Heart left ventricle (tissue), 16 donors: ENCODE measurements around the gene ARNT2. TPM values are rescaled to one million over a fixed set of nuclear protein-coding genes. Genes with fewer than 3 reads are reported as not detected.

Experiments used
- ATAC-seq, 4 donors: fragments of 200-7000 bp; cut with Tn5 transposase; one replicate each; pipeline ENCODE4 v1.9.1; 2020 to 2022; ENCODE audit warnings: moderate library complexity in 4 of 4, mild to moderate bottlenecking in 3 of 4, moderate number of reproducible peaks in 1 of 4
- DNase-seq, 5 donors: peaks; one replicate each; pipeline ENCODE4 v3.0.0-alpha.2; 2020
- H3K27ac ChIP-seq, 12 donors: fragments of 200-600 bp; sonication (generic) in 4 of 12; one replicate each; pipeline versions ENCODE4 v1.5.0 to v1.8.0; 2016 to 2022; ENCODE audit warnings: mild to moderate bottlenecking in 2 of 12
- H3K27me3 ChIP-seq, 9 donors: fragments of 200-600 bp; sonication (generic) in 2 of 9; one replicate each; pipeline versions ENCODE4 v1.5.1 to v1.8.0; 2016 to 2022; ENCODE audit warnings: mild to moderate bottlenecking in 3 of 9
- H3K36me3 ChIP-seq, 9 donors: fragments of 200-600 bp; sonication (generic) in 2 of 9; one replicate each; pipeline versions ENCODE4 v1.5.0 to v1.8.0; 2018 to 2022; ENCODE audit warnings: mild to moderate bottlenecking in 2 of 9
- H3K4me1 ChIP-seq, 12 donors: fragments of 200-600 bp; sonication (generic) in 4 of 12; one replicate each; pipeline versions ENCODE4 v1.5.0 to v1.8.0; 2016 to 2022; ENCODE audit warnings: mild to moderate bottlenecking in 3 of 12
- H3K4me3 ChIP-seq, 12 donors: fragments of 200-600 bp; sonication (generic) in 4 of 12; one replicate each; pipeline versions ENCODE4 v1.5.0 to v1.8.0; 2017 to 2022; ENCODE audit warnings: mild to moderate bottlenecking in 9 of 12, moderate library complexity in 4 of 12
- H3K9me3 ChIP-seq, 12 donors: fragments of 200-600 bp; sonication (generic) in 4 of 12; one replicate each; pipeline versions ENCODE4 v1.5.0 to v1.8.0; 2016 to 2022; ENCODE audit warnings: mild to moderate bottlenecking in 1 of 12
- CTCF ChIP-seq, 12 donors: fragments of 200-600 bp; sonication (generic) in 4 of 12; IDR thresholded peaks; one replicate each; pipeline versions ENCODE4 v1.5.0 to v1.8.0; 2018 to 2022; ENCODE audit warnings: antibody characterized with exemption in 12 of 12, mild to moderate bottlenecking in 5 of 12
- POLR2A ChIP-seq, 2 donors: fragments of 450-650 bp; IDR thresholded peaks; one replicate each; pipeline ENCODE4 v1.6.1; 2017; ENCODE audit warnings: antibody characterized with exemption in 2 of 2, mild to moderate bottlenecking in 2 of 2, moderate library complexity in 2 of 2
- WGBS, 4 donors: extraction: QIAGEN DNeasy Blood & Tissue Kit in 2 of 4; methylation state at CpG; one replicate each; pipeline versions ENCODE4 v1.1.5 to v1.1.7; 2013 to 2018; 5-methylcytosine and 5-hydroxymethylcytosine counted together
- intact Hi-C, 10 donors: fragments of 100-400 bp; cut with DNase I; formaldehyde crosslinking; loops; one replicate each; pipeline versions ENCODE4 v1.11.1 to v1.14.2; 2022
- polyA plus RNA-seq, 2 donors: library from polyadenylated mRNA; stranded (reverse); fragments of 200-250 nt; gene quantifications; one replicate each; pipeline ENCODE4 v1.2.3, GENCODE V29; 2013
- total RNA-seq, 9 donors: library from RNA; depleted of rRNA in 2 of 9; stranded (reverse); fragments of >200 nt in 2 of 9; fragmentation: NEBNext Ultra II Directional in 3 of 9; extraction: Animal tissue kit (Norgen Biotek cat#: 25700) in 3 of 9; gene quantifications; one replicate each; pipeline versions ENCODE4 v1.1.0 to v1.2.4, GENCODE V29; 2016 to 2023
- donor health status: ischemic (EF 13 %, LVEDD 7.1; RV severe dilation, severe dysfunction).
- donor health status: healthy with polysubstance abuse.
- donor health status: DM: no; HTN: yes; CAD: no.
- donor health status: DM: no; HTN: no; CAD: no.
- donor health status: ischemic (EF 25% LVEDD 6.9; RV normal size, moderate dysfunction).
- donor health status: ischemic (EF 25% LVEDD 5.7; RV mildly dilated, moderate dysfunction).
- donor health status: healthy.
- donor health status: DM: yes; HTN: yes; CAD: no.
- donor health status: ischemic (EF 35%, LVEDD 5.7; RV mildly dilated, moderate dysfunction).
- donor health status: nonischemic (EF 11% LVEDD 7.7; RV severe dilation, severe dysfunction).
- donor health status: DM: yes; HTN: yes; CAD: no.
- donor health status: PGD.
- donor health status: ischemic (EF 29% LVEDD 5.4; RV normal size, mild dysfunction).
- donor health status: nonischemic (EF 23%, LVEDD 6.1; RV moderate dilation, normal function).

ARNT2 gene
- total and polyA plus RNA-seq, 11 donors, result 1.2 to 10.0 (median 3.9) TPM

- H3K4me3 ChIP-seq, result peak overlapping the region in 1 of 12 donors; percentile 59
Measured at GRCh38 chr15:80405554-80405850, 1.3 kb downstream of the ARNT2 start.

GRCh38 chr15:80405970-80406369 lies 1.8 kb downstream of the ARNT2 start:
- ATAC-seq (no peak), DNase-seq (no peak)
- WGBS, 4 donors, result 74 to 85% (median 78%) methylated on average over 2 of the region's 2 CpGs
- Histone ChIP-seq H3K36me3 (no peaks in the 10 kb centered on the region), H3K27ac (no peak overlapping the region), H3K9me3 (no peaks in the 10 kb centered on the region), H3K27me3 (peaks cover 0 to 53% (median 5%) of the 10 kb centered on the region in 9 donors), H3K4me1 (peaks cover 0 to 13% (median 0%) of the 10 kb centered on the region in 12 donors), H3K4me3 (no peak overlapping the region)
- TF ChIP-seq CTCF (IDR thresholded peaks at IDR 0.05) (no peak), POLR2A (IDR thresholded peaks at IDR 0.05) (no peak)
- intact Hi-C loops, result no loop called here

More at GRCh38 chr15:80405554-80405850, 1.3 kb downstream of the ARNT2 start:
- TF ChIP-seq POLR2A (IDR thresholded peaks at IDR 0.05) (no peak), CTCF (IDR thresholded peaks at IDR 0.05) (no peak)
- H3K9me3 ChIP-seq, result no peaks in the 10 kb centered on the region
- no peak overlapping the region for H3K27ac ChIP-seq
- ATAC-seq, result no peak
- H3K4me1 ChIP-seq, result peaks cover 0 to 13% (median 0%) of the 10 kb centered on the region in 12 donors
- H3K36me3 ChIP-seq, result no peaks in the 10 kb centered on the region
- intact Hi-C loops, result no loop called here
- peaks cover 0 to 53% (median 5%) of the 10 kb centered on the region in 9 donors for H3K27me3 ChIP-seq
- 69 to 85% (median 83%) methylated on average over 4 of the region's 4 CpGs for WGBS, 4 donors
- DNase-seq, result no peak

- no peak for DNase-seq
- intact Hi-C loops, result no loop called here
- no peak overlapping the region for H3K27ac ChIP-seq
Measured at GRCh38 chr15:80411788-80412288, 7.7 kb downstream of the ARNT2 start.

More at GRCh38 chr15:80411788-80412288, 7.7 kb downstream of the ARNT2 start:
- TF ChIP-seq POLR2A (IDR thresholded peaks at IDR 0.05), result no peak
- TF ChIP-seq CTCF (IDR thresholded peaks at IDR 0.05), result no peak
- 50 to 73% (median 65%) methylated on average over 1 of the region's 1 CpG for WGBS, 4 donors
- Histone ChIP-seq H3K4me1 (no peaks in the 10 kb centered on the region), H3K9me3 (no peaks in the 10 kb centered on the region), H3K36me3 (no peaks in the 10 kb centered on the region), H3K4me3 (no peak overlapping the region), H3K27me3 (peaks cover 0 to 6% (median 0%) of the 10 kb centered on the region in 9 donors)
- ATAC-seq, result no peak
